ENCODE measurements around the gene GOLGA6L10.
"Not testable (repeated sequence)": the region's sequence is repeated elsewhere in the genome, so short reads cannot be mapped to it uniquely, and the experiment has no call there.

GRCh38 chr15:82344421-82344820, 4.9 kb downstream of the GOLGA6L10 start:
- TF ChIP-seq POLR2A (IDR thresholded peaks at IDR 0.05): not testable (repeated sequence)
- TF ChIP-seq, protein P1, sequence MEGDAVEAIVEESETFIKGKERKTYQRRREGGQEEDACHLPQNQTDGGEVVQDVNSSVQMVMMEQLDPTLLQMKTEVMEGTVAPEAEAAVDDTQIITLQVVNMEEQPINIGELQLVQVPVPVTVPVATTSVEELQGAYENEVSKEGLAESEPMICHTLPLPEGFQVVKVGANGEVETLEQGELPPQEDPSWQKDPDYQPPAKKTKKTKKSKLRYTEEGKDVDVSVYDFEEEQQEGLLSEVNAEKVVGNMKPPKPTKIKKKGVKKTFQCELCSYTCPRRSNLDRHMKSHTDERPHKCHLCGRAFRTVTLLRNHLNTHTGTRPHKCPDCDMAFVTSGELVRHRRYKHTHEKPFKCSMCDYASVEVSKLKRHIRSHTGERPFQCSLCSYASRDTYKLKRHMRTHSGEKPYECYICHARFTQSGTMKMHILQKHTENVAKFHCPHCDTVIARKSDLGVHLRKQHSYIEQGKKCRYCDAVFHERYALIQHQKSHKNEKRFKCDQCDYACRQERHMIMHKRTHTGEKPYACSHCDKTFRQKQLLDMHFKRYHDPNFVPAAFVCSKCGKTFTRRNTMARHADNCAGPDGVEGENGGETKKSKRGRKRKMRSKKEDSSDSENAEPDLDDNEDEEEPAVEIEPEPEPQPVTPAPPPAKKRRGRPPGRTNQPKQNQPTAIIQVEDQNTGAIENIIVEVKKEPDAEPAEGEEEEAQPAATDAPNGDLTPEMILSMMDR (IDR thresholded peaks at IDR 0.05): not testable (repeated sequence)

Data from thyroid gland (tissue), 4 donors.